Activated CD8-positive, alpha-beta memory T cell treated with anti-CD3 and anti-CD28 coated beads, Interleukin-2, amount 50 U/mL, for 1 hour (primary cell): ENCODE results near the gene MSH3.
"Not testable (repeated sequence)": the region's sequence is repeated elsewhere in the genome, so short reads cannot be mapped to it uniquely, and the experiment has no call there.

Experiments used
- DNase-seq: peaks from one replicate; pipeline ENCODE4 v3.0.0-alpha.2; 2020; ENCODE audit errors: extremely low read depth

Gene MSH3

GRCh38 chr5:80902624-80903023 lies 248.2 kb downstream of the MSH3 start:
- DNase-seq: not testable (repeated sequence)

GRCh38 chr5:80904533-80905187 lies 250.2 kb downstream of the MSH3 start:
- no peak for DNase-seq

GRCh38 chr5:80905405-80905804 lies 251.0 kb downstream of the MSH3 start:
- DNase-seq: no peak

- no peak for DNase-seq
These were observed 258.0 kb downstream of the MSH3 start for GRCh38 chr5:80912479-80912878.

GRCh38 chr5:80915716-80916115 lies 261.3 kb downstream of the MSH3 start:
- no peak for DNase-seq

- no peak for DNase-seq
These were observed 262.2 kb downstream of the MSH3 start for GRCh38 chr5:80916676-80917075.

GRCh38 chr5:80917631-80918030 lies 263.2 kb downstream of the MSH3 start:
- DNase-seq: no peak

- DNase-seq: no peak
These were observed 265.3 kb downstream of the MSH3 start for GRCh38 chr5:80919678-80920196.

- no peak for DNase-seq
These were observed 265.9 kb downstream of the MSH3 start for GRCh38 chr5:80920333-80920732.

- no peak for DNase-seq
These were observed 266.6 kb downstream of the MSH3 start for GRCh38 chr5:80921026-80921425.

GRCh38 chr5:80925931-80926330 lies 271.5 kb downstream of the MSH3 start:
- no peak for DNase-seq
